ENCODE data around the gene NEB.

Gene NEB

GRCh38 chr2:151498178-151498577, 236.1 kb downstream of the NEB start:
- TF ChIP-seq EGR1 (IDR thresholded peaks at IDR 0.05), result no peak
- no peak for TF ChIP-seq CREB1 (IDR thresholded peaks at IDR 0.05; ENCODE audit: low read depth)
- TF ChIP-seq ZBTB7A (IDR thresholded peaks at IDR 0.05; ENCODE audit: low read depth), result no peak
- no peak for TF ChIP-seq TAF1 (IDR thresholded peaks at IDR 0.05; ENCODE audit: low read depth)
- no peak for TF ChIP-seq TCF12 (IDR thresholded peaks at IDR 0.05; ENCODE audit: low read depth)
- no peak for TF ChIP-seq USF1 (IDR thresholded peaks at IDR 0.05)
- TF ChIP-seq NFIC (IDR thresholded peaks at IDR 0.05), result no peak
- no peak for TF ChIP-seq CEBPB (IDR thresholded peaks at IDR 0.05)
- no peak for TF ChIP-seq FOXM1 (IDR thresholded peaks at IDR 0.05; ENCODE audit: borderline replicate concordance, low read depth)
- no peak for TF ChIP-seq TEAD4 (IDR thresholded peaks at IDR 0.05)
- TF ChIP-seq, protein P1, sequence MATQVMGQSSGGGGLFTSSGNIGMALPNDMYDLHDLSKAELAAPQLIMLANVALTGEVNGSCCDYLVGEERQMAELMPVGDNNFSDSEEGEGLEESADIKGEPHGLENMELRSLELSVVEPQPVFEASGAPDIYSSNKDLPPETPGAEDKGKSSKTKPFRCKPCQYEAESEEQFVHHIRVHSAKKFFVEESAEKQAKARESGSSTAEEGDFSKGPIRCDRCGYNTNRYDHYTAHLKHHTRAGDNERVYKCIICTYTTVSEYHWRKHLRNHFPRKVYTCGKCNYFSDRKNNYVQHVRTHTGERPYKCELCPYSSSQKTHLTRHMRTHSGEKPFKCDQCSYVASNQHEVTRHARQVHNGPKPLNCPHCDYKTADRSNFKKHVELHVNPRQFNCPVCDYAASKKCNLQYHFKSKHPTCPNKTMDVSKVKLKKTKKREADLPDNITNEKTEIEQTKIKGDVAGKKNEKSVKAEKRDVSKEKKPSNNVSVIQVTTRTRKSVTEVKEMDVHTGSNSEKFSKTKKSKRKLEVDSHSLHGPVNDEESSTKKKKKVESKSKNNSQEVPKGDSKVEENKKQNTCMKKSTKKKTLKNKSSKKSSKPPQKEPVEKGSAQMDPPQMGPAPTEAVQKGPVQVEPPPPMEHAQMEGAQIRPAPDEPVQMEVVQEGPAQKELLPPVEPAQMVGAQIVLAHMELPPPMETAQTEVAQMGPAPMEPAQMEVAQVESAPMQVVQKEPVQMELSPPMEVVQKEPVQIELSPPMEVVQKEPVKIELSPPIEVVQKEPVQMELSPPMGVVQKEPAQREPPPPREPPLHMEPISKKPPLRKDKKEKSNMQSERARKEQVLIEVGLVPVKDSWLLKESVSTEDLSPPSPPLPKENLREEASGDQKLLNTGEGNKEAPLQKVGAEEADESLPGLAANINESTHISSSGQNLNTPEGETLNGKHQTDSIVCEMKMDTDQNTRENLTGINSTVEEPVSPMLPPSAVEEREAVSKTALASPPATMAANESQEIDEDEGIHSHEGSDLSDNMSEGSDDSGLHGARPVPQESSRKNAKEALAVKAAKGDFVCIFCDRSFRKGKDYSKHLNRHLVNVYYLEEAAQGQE (IDR thresholded peaks at IDR 0.05; ENCODE audit: low read depth), result no peak
- no peak for TF ChIP-seq EP300 (IDR thresholded peaks at IDR 0.05; ENCODE audit: borderline replicate concordance)

GRCh38 chr2:151491496-151491895, 242.8 kb downstream of the NEB start:
- TF ChIP-seq USF1 (IDR thresholded peaks at IDR 0.05) (no peak), TEAD4 (IDR thresholded peaks at IDR 0.05) (no peak), TCF12 (IDR thresholded peaks at IDR 0.05; ENCODE audit: low read depth) (no peak), YY1 (IDR thresholded peaks at IDR 0.05; ENCODE audit: low read depth) (no peak), FOXM1 (IDR thresholded peaks at IDR 0.05; ENCODE audit: borderline replicate concordance, low read depth) (no peak), EGR1 (IDR thresholded peaks at IDR 0.05) (no peak)

DNA sequence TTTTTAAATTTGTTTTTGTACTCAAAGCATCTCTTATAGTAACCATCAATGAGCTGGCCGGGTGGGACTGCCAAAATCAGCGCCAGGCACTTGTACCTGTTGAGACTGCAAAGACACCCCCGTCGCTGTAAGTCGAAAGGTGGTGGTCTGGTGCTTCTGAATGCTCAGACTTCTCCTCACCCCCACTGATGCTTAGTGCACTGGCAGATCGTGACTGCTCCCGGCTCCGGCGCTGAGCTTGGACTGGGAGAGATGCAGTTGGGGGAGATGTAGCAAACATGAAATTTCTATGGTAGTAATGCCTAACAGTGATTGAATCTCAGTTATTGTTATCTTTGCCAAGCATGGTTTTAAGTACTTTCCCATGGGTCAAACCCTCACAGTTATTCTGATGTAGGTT, 244.0 kb downstream of the NEB start:
- TF ChIP-seq ZBTB7A (IDR thresholded peaks at IDR 0.05; ENCODE audit: low read depth) (no peak), USF1 (IDR thresholded peaks at IDR 0.05) (no peak), RAD21 (IDR thresholded peaks at IDR 0.05; ENCODE audit: low read depth) (no peak), NFIC (IDR thresholded peaks at IDR 0.05) (no peak), MAX (IDR thresholded peaks at IDR 0.05) (no peak), FOXM1 (IDR thresholded peaks at IDR 0.05; ENCODE audit: borderline replicate concordance, low read depth) (no peak), EGR1 (IDR thresholded peaks at IDR 0.05) (no peak), TAF1 (IDR thresholded peaks at IDR 0.05; ENCODE audit: low read depth) (no peak), TCF12 (IDR thresholded peaks at IDR 0.05; ENCODE audit: low read depth) (no peak), CEBPB (IDR thresholded peaks at IDR 0.05) (no peak)
- TF ChIP-seq, protein P1 (IDR thresholded peaks at IDR 0.05; ENCODE audit: low read depth), result no peak

DNA sequence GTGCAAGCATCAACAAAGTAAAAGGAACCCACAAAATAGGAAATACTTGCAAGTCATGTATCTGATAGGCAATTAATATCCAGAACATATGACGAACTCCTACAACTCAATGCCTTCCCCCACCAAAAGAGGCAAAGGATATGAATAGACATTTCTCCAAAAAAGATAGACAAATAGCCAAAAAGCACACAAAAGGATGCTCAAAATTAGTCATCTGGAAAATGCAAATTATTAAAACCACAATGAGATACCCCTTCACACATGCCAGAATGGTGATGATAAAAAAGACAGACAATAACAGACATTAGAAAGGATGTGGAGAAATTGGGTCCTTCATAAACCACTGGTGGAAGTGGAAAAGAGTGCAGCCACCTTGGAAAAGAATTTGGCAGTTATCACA, 248.2 kb downstream of the NEB start:
- TF ChIP-seq RAD21 (IDR thresholded peaks at IDR 0.05; ENCODE audit: low read depth) (no peak), ZBTB7A (IDR thresholded peaks at IDR 0.05; ENCODE audit: low read depth) (no peak), USF1 (IDR thresholded peaks at IDR 0.05) (no peak), YY1 (IDR thresholded peaks at IDR 0.05; ENCODE audit: low read depth) (no peak), TEAD4 (IDR thresholded peaks at IDR 0.05) (no peak)

DNA sequence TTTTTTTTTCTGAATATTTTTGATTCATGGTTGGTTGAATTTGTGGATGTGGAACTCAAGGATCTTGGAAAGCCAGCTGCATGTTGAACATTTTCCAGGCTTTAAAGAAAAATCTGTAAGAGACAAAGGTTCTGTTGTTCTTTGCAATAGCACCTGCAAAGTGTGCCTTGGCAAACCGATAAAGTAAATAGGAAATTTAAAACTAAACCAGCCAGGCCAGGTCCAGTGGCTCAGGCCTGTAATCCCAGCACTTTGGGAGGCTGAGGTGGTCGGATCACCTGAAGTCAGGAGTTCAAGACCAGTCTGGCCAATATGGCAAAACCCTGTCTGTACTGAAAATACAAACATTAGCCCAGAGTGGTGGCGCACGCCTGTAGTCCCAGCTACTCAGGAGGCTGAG, 250.2 kb downstream of the NEB start:
- no peak for TF ChIP-seq MAX (IDR thresholded peaks at IDR 0.05)
- TF ChIP-seq ZBTB7A (IDR thresholded peaks at IDR 0.05; ENCODE audit: low read depth), result no peak
- TF ChIP-seq CREB1 (IDR thresholded peaks at IDR 0.05; ENCODE audit: low read depth), result no peak
- TF ChIP-seq TAF1 (IDR thresholded peaks at IDR 0.05; ENCODE audit: low read depth), result no peak
- TF ChIP-seq CEBPB (IDR thresholded peaks at IDR 0.05), result no peak
- no peak for TF ChIP-seq EP300 (IDR thresholded peaks at IDR 0.05; ENCODE audit: borderline replicate concordance)
- TF ChIP-seq RAD21 (IDR thresholded peaks at IDR 0.05; ENCODE audit: low read depth), result no peak
- TF ChIP-seq, protein P1 (IDR thresholded peaks at IDR 0.05; ENCODE audit: low read depth), result no peak
- TF ChIP-seq FOXM1 (IDR thresholded peaks at IDR 0.05; ENCODE audit: borderline replicate concordance, low read depth), result no peak
- no peak for TF ChIP-seq TCF12 (IDR thresholded peaks at IDR 0.05; ENCODE audit: low read depth)
- no peak for TF ChIP-seq NFIC (IDR thresholded peaks at IDR 0.05)
- no peak for TF ChIP-seq TEAD4 (IDR thresholded peaks at IDR 0.05)
- no peak for TF ChIP-seq EGR1 (IDR thresholded peaks at IDR 0.05)
- TF ChIP-seq USF1 (IDR thresholded peaks at IDR 0.05), result no peak
- no peak for TF ChIP-seq YY1 (IDR thresholded peaks at IDR 0.05; ENCODE audit: low read depth)

Data from Ishikawa (cell line).